OCI-LY7 (cell line): ENCODE results near the gene IGSF21. TPM values are rescaled to one million over a fixed set of nuclear protein-coding genes. Genes with fewer than 3 reads are reported as not detected.
"Not testable (repeated sequence)": the region's sequence is repeated elsewhere in the genome, so short reads cannot be mapped to it uniquely, and the experiment has no call there.

ENCODE experiments used
- BruUV-seq: library from RNA; stranded (reverse); fragments of 400-500 nt; replicated peaks from 2 replicates; lab custom pipeline; 2021; lab: Mats Ljungman, UMichigan
- CTCF ChIA-PET: fragments of 300-600 bp; sonication (Branson Sonifier 250); formaldehyde crosslinking; loops from one replicate; lab custom pipeline; 2022; ENCODE audit warnings: antibody characterized with exemption; ENCODE audit not compliant: unreplicated experiment; lab: Charles Lee
- POLR2A ChIA-PET: fragments of 300-600 bp; sonication (Branson Sonifier 250); formaldehyde crosslinking; loops from one replicate; lab custom pipeline; 2022; ENCODE audit warnings: antibody characterized with exemption; lab: Charles Lee
- DNase-seq: peaks from one replicate; pipeline ENCODE4 v3.0.0-alpha.2; 2015; ENCODE audit warnings: low spot score
- H2AFZ ChIP-seq: fragments of 200-600 bp; sonication (generic), shearing (Covaris generic); 2 replicates; pipeline ENCODE4 v1.6.1; 2014; ENCODE audit warnings: mild to moderate bottlenecking, antibody characterized with exemption, low read length, moderate library complexity
- H3K27ac ChIP-seq: fragments of 200-600 bp; sonication (generic); 2 replicates; pipeline ENCODE4 v1.5.1; 2014; ENCODE audit warnings: mixed run types, low read depth, mild to moderate bottlenecking, moderate library complexity, low read length, inconsistent platforms; ENCODE audit not compliant: poor library complexity, severe bottlenecking
- H3K36me3 ChIP-seq: fragments of 200-600 bp; sonication (generic); 2 replicates; pipeline ENCODE4 v1.6.1; 2014; ENCODE audit warnings: mild to moderate bottlenecking, antibody characterized with exemption, low read length, moderate library complexity, mixed read lengths; ENCODE audit not compliant: insufficient read depth
- H3K4me1 ChIP-seq: fragments of 200-600 bp; sonication (generic); 2 replicates; pipeline ENCODE4 v1.5.1; 2014; ENCODE audit warnings: mild to moderate bottlenecking, low read length; ENCODE audit not compliant: insufficient read depth, poor library complexity, severe bottlenecking
- H3K4me2 ChIP-seq: fragments of 200-600 bp; sonication (generic); 2 replicates; pipeline ENCODE4 v1.6.1; 2014; ENCODE audit warnings: mild to moderate bottlenecking, low read length
- H3K4me3 ChIP-seq: fragments of 200-600 bp; sonication (generic); 2 replicates; pipeline ENCODE4 v1.5.1; 2014; ENCODE audit warnings: mild to moderate bottlenecking, low read depth, low read length; ENCODE audit not compliant: poor library complexity, severe bottlenecking
- H3K79me2 ChIP-seq: fragments of 200-600 bp; sonication (generic); 2 replicates; pipeline ENCODE4 v1.6.1; 2016; ENCODE audit warnings: low read depth, mild to moderate bottlenecking, low read length, moderate library complexity, mixed read lengths; ENCODE audit not compliant: insufficient read depth
- H3K9me2 ChIP-seq: fragments of 200-600 bp; sonication (generic); 2 replicates; pipeline ENCODE4 v1.6.1; 2016; ENCODE audit warnings: mild to moderate bottlenecking, low read length, mixed read lengths; ENCODE audit not compliant: insufficient read depth
- H3K9me3 ChIP-seq: fragments of 200-600 bp; sonication (generic); 2 replicates; pipeline ENCODE4 v1.6.1; 2014; ENCODE audit warnings: mild to moderate bottlenecking, mixed run types, low read length, mixed read lengths
- H4K20me1 ChIP-seq: fragments of 200-600 bp; sonication (generic); 2 replicates; pipeline ENCODE4 v1.6.1; 2014; ENCODE audit warnings: mild to moderate bottlenecking, antibody characterized with exemption, low read length, moderate library complexity, mixed read lengths; ENCODE audit not compliant: insufficient read depth
- EZH2phosphoT487 ChIP-seq: fragments of 200-600 bp; sonication (generic); IDR thresholded peaks from 2 replicates; pipeline ENCODE4 v1.6.1; 2018; ENCODE audit warnings: low read depth, borderline replicate concordance, mild to moderate bottlenecking, mixed run types, antibody characterized with exemption, low read length, moderate library complexity, mixed read lengths
- intact Hi-C: fragments of 100-400 bp; cut with micrococcal nuclease; formaldehyde crosslinking; loops from one replicate; pipeline ENCODE4 v1.10.0; 2022; ENCODE audit not compliant: unreplicated experiment
- total RNA-seq, 2 experiments: library from RNA; depleted of rRNA in 1 of 2; stranded (reverse); fragments of >200 nt in 1 of 2; shearing (Covaris generic) in 1 of 2; gene quantifications; 2 replicates each; pipeline ENCODE4 v1.2.3, GENCODE V29; 2014 to 2022
- TF ChIP-seq, protein P1 (sequence below): fragments of 200-600 bp; sonication (generic); conservative IDR thresholded peaks from 2 replicates; pipeline ENCODE4 v1.5.1; 2014; ENCODE audit warnings: mild to moderate bottlenecking, antibody characterized with exemption, low read length, moderate library complexity, mixed read lengths

Gene IGSF21
- total RNA-seq, 2 experiments from 2014 or later = 0.17 TPM; not detected in 1

GRCh38 chr1:18415448-18416027 is 307.9 kb downstream of the IGSF21 start:
- H2AFZ ChIP-seq = no peak overlapping the region
- POLR2A ChIA-PET = interaction anchor here (0.7 kb wide), 1 partner anchor 247 kb away, joined by 3 read pairs; no protein-coding TSS in a partner anchor
- H3K36me3 ChIP-seq = no peaks in the 10 kb centered on the region
- H3K27ac ChIP-seq = no peak overlapping the region
- H3K4me3 ChIP-seq = no peak overlapping the region
- intact Hi-C loops = no loop called here
- no peak for TF ChIP-seq EZH2phosphoT487
- TF ChIP-seq, protein P1, sequence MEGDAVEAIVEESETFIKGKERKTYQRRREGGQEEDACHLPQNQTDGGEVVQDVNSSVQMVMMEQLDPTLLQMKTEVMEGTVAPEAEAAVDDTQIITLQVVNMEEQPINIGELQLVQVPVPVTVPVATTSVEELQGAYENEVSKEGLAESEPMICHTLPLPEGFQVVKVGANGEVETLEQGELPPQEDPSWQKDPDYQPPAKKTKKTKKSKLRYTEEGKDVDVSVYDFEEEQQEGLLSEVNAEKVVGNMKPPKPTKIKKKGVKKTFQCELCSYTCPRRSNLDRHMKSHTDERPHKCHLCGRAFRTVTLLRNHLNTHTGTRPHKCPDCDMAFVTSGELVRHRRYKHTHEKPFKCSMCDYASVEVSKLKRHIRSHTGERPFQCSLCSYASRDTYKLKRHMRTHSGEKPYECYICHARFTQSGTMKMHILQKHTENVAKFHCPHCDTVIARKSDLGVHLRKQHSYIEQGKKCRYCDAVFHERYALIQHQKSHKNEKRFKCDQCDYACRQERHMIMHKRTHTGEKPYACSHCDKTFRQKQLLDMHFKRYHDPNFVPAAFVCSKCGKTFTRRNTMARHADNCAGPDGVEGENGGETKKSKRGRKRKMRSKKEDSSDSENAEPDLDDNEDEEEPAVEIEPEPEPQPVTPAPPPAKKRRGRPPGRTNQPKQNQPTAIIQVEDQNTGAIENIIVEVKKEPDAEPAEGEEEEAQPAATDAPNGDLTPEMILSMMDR = no peak
- no peaks in the 10 kb centered on the region for H4K20me1 ChIP-seq
- H3K79me2 ChIP-seq = no peaks in the 10 kb centered on the region
- CTCF ChIA-PET = no interaction called here
- no peak for DNase-seq
- H3K9me3 ChIP-seq = no peaks in the 10 kb centered on the region
- no peaks in the 10 kb centered on the region for H3K9me2 ChIP-seq
- BruUV-seq = no TSS peak
- H3K4me2 ChIP-seq = no peak overlapping the region
- no peaks in the 10 kb centered on the region for H3K4me1 ChIP-seq

GRCh38 chr1:18416126-18416525 is 308.5 kb downstream of the IGSF21 start:
- CTCF ChIA-PET, H3K36me3 ChIP-seq, H2AFZ ChIP-seq, H3K9me2 ChIP-seq, H3K79me2 ChIP-seq, H3K27ac ChIP-seq, BruUV-seq, DNase-seq, H3K9me3 ChIP-seq, H3K4me3 ChIP-seq, intact Hi-C loops, H3K4me1 ChIP-seq, H4K20me1 ChIP-seq, H3K4me2 ChIP-seq: not testable (repeated sequence)
- POLR2A ChIA-PET = interaction anchor here (0.7 kb wide), 1 partner anchor 246 kb away, joined by 3 read pairs; no protein-coding TSS in a partner anchor

DNA sequence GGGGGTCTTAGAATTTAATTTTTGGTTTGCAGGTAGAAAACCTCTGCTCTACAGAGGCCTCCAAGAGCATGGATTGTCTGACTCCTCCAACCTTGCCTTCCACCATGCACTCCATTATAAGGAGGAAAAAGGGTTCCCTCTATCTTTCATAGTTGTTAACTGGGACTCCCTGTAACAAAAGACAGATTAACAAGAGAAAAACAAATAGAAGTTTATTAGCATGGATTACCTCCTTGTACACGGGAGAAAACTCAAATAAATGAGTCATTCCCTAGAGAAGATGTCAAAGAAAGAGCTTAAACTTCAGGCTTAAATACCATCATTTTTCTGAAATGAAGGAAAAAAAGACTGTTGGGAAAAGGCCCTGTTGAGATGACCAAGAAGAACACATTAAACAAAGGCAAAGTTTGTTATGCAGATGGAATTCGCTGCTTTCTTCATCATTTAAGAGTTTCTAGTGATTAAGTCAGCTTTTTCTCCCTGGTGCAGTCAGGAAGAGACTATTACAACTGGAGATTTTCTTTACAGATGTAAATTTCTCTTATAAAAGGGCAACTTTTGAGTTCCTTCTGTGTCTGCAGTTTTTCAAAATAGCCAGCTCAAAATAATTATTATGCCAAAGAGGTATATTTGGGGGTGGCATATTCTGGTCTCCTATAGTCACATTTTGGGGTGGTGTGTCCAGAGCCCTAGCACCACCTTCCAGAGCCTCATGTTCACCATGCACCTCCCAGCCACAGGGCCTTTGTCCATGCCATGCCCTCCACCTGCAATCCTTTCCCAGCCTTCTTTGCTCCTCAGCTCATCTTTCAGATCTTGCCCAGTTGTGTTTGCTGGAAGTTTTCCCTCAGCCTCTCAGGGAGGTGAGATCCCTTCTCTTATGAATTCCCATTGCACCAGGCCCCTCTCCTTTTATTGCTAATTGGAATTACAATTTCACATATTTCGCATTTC is 310.0 kb downstream of the IGSF21 start:
- POLR2A ChIA-PET = no interaction called here
- Histone ChIP-seq H2AFZ (no peak overlapping the region), H3K27ac (no peak overlapping the region), H3K4me3 (no peak overlapping the region), H3K9me2 (no peaks in the 10 kb centered on the region), H3K79me2 (no peaks in the 10 kb centered on the region), H3K36me3 (no peaks in the 10 kb centered on the region), H3K4me2 (no peak overlapping the region), H3K9me3 (no peaks in the 10 kb centered on the region), H3K4me1 (no peaks in the 10 kb centered on the region), H4K20me1 (no peaks in the 10 kb centered on the region)
- CTCF ChIA-PET = no interaction called here
- no peak for DNase-seq
- no TSS peak for BruUV-seq
- TF ChIP-seq EZH2phosphoT487 = no peak
- TF ChIP-seq, protein P1 = no peak
- intact Hi-C loops = no loop called here
